ENCODE measurements around the gene GIMAP5. TPM values are rescaled to one million over a fixed set of nuclear protein-coding genes. Genes with fewer than 3 reads are reported as not detected.

The GIMAP5 gene
- total and polyA plus RNA-seq, 2 donors (not counting 1 experiment from before 2014, with no cell fraction given) = not detected

GRCh38 chr7:150754951-150755350, 17.7 kb downstream of the GIMAP5 start:
- Histone ChIP-seq H3K36me3 (ENCODE audit: control insufficient read depth, insufficient read depth, low read length) (no peaks in the 10 kb centered on the region), H3K27me3 (ENCODE audit: control insufficient read depth, insufficient read depth, low read length) (no peaks in the 10 kb centered on the region), H3K4me2 (ENCODE audit: extremely low read depth, insufficient read depth, low read length) (no peak overlapping the region), H3K9me3 (ENCODE audit: control insufficient read depth, insufficient read depth, low read depth, low read length) (no peaks in the 10 kb centered on the region), H4K20me1 (ENCODE audit: control insufficient read depth, extremely low read depth, insufficient read depth, low read length) (no peaks in the 10 kb centered on the region), H3K79me2 (ENCODE audit: control insufficient read depth, insufficient read depth, low read length) (no peaks in the 10 kb centered on the region), H2AFZ (ENCODE audit: low read length) (no peak overlapping the region), H3K4me3 (replicated peaks in 1 of 4; ENCODE audit: control extremely low read depth in 1 of 4, insufficient read depth in 1 of 4, low read depth in 3 of 4, low read length in 4 of 4) (no peak overlapping the region), H3K4me1 (ENCODE audit: control insufficient read depth, extremely low read depth, insufficient read depth, low read length) (no peaks in the 10 kb centered on the region), H3K27ac (ENCODE audit: insufficient read depth, low read length) (no peak overlapping the region), H3K9ac (ENCODE audit: insufficient read depth, low read length) (no peak overlapping the region)
- TF ChIP-seq, protein P1, sequence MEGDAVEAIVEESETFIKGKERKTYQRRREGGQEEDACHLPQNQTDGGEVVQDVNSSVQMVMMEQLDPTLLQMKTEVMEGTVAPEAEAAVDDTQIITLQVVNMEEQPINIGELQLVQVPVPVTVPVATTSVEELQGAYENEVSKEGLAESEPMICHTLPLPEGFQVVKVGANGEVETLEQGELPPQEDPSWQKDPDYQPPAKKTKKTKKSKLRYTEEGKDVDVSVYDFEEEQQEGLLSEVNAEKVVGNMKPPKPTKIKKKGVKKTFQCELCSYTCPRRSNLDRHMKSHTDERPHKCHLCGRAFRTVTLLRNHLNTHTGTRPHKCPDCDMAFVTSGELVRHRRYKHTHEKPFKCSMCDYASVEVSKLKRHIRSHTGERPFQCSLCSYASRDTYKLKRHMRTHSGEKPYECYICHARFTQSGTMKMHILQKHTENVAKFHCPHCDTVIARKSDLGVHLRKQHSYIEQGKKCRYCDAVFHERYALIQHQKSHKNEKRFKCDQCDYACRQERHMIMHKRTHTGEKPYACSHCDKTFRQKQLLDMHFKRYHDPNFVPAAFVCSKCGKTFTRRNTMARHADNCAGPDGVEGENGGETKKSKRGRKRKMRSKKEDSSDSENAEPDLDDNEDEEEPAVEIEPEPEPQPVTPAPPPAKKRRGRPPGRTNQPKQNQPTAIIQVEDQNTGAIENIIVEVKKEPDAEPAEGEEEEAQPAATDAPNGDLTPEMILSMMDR (conservative IDR thresholded peaks at IDR 0.05 in 1 of 2, IDR thresholded peaks at IDR 0.05 in 1 of 2; ENCODE audit: low read depth in 1 of 2, low read length in 2 of 2) = no peak
- TF ChIP-seq EZH2 (IDR thresholded peaks at IDR 0.05; ENCODE audit: low read length, missing control alignments) = no peak
- DNase-seq (ENCODE audit: low read depth in 2 of 2) = no peak

DNA sequence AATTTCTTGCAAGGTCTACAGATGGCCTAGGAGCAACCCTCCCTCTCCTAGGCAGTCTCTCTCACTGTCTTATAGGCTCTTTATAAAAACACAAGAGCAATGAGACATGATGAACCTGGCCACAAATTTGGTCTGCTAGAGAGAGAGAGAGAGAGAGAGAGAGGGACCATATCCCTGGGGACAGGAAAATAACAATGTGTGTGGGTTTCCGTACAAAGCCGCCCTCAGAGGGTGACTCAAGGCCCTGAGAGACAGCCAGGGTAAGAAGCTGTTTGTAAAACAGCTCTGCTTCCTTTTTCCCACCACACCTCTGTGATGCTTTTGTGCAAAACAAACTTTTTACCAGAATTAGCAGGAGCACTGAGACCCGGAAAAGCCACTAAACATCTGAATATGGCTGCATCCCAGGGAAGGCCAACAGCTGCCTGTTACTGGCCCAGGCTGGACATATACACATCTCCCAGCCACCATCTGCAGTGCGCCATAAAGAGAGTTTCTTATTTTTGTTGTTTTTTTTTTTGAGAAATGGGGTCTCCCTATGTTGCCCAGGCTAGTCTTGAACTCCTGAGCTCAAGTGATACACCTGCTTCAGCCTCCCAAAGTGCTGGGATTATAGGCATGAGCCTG, 18.4 kb downstream of the GIMAP5 start:
- no peak overlapping the region for H3K9ac ChIP-seq (ENCODE audit: insufficient read depth, low read length)
- H3K9me3 ChIP-seq (ENCODE audit: control insufficient read depth, insufficient read depth, low read depth, low read length) = no peaks in the 10 kb centered on the region
- DNase-seq (ENCODE audit: low read depth in 2 of 2) = no peak
- no peak overlapping the region for H3K4me2 ChIP-seq (ENCODE audit: extremely low read depth, insufficient read depth, low read length)
- H3K27me3 ChIP-seq (ENCODE audit: control insufficient read depth, insufficient read depth, low read length) = no peaks in the 10 kb centered on the region
- no peak overlapping the region for H2AFZ ChIP-seq (ENCODE audit: low read length)
- no peaks in the 10 kb centered on the region for H4K20me1 ChIP-seq (ENCODE audit: control insufficient read depth, extremely low read depth, insufficient read depth, low read length)
- H3K36me3 ChIP-seq (ENCODE audit: control insufficient read depth, insufficient read depth, low read length) = no peaks in the 10 kb centered on the region
- H3K4me1 ChIP-seq (ENCODE audit: control insufficient read depth, extremely low read depth, insufficient read depth, low read length) = no peaks in the 10 kb centered on the region
- TF ChIP-seq, protein P1 (conservative IDR thresholded peaks at IDR 0.05 in 1 of 2, IDR thresholded peaks at IDR 0.05 in 1 of 2; ENCODE audit: low read depth in 1 of 2, low read length in 2 of 2) = no peak
- TF ChIP-seq EZH2 (IDR thresholded peaks at IDR 0.05; ENCODE audit: low read length, missing control alignments) = no peak
- no peaks in the 10 kb centered on the region for H3K79me2 ChIP-seq (ENCODE audit: control insufficient read depth, insufficient read depth, low read length)
- no peak overlapping the region for H3K27ac ChIP-seq (ENCODE audit: insufficient read depth, low read length)
- H3K4me3 ChIP-seq (replicated peaks in 1 of 4; ENCODE audit: control extremely low read depth in 1 of 4, insufficient read depth in 1 of 4, low read depth in 3 of 4, low read length in 4 of 4) = no peak overlapping the region

DNA sequence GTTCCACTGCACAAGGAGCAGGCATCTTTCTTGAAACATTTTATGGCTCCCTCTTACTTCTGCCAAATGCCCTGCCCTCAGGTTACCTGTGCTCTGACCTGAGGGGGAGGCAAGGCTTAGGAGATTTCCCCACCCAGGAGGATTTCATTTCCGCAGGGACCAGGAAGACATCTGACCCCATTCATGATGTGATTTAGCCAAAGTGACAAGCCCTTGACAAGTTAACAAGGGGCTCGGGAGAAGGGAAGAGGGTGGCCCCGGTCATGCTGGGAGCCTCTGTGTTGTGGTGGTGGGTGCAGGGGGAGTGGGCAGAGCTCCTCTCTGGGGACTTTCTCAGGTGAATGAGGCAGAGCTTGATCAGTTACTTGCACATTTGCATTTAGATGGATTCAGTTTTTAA, 18.9 kb downstream of the GIMAP5 start:
- Histone ChIP-seq H3K27ac (ENCODE audit: insufficient read depth, low read length) (no peak overlapping the region), H3K9ac (ENCODE audit: insufficient read depth, low read length) (no peak overlapping the region), H4K20me1 (ENCODE audit: control insufficient read depth, extremely low read depth, insufficient read depth, low read length) (no peaks in the 10 kb centered on the region), H3K4me1 (ENCODE audit: control insufficient read depth, extremely low read depth, insufficient read depth, low read length) (no peaks in the 10 kb centered on the region), H3K9me3 (ENCODE audit: control insufficient read depth, insufficient read depth, low read depth, low read length) (no peaks in the 10 kb centered on the region), H3K27me3 (ENCODE audit: control insufficient read depth, insufficient read depth, low read length) (no peaks in the 10 kb centered on the region), H3K79me2 (ENCODE audit: control insufficient read depth, insufficient read depth, low read length) (no peaks in the 10 kb centered on the region), H2AFZ (ENCODE audit: low read length) (no peak overlapping the region), H3K4me3 (replicated peaks in 1 of 4; ENCODE audit: control extremely low read depth in 1 of 4, insufficient read depth in 1 of 4, low read depth in 3 of 4, low read length in 4 of 4) (no peak overlapping the region), H3K36me3 (ENCODE audit: control insufficient read depth, insufficient read depth, low read length) (no peaks in the 10 kb centered on the region), H3K4me2 (ENCODE audit: extremely low read depth, insufficient read depth, low read length) (no peak overlapping the region)
- TF ChIP-seq, protein P1 (conservative IDR thresholded peaks at IDR 0.05 in 1 of 2, IDR thresholded peaks at IDR 0.05 in 1 of 2; ENCODE audit: low read depth in 1 of 2, low read length in 2 of 2) = no peak
- TF ChIP-seq EZH2 (IDR thresholded peaks at IDR 0.05; ENCODE audit: low read length, missing control alignments) = no peak
- DNase-seq (ENCODE audit: low read depth in 2 of 2) = no peak

Measured in fibroblast of lung (primary cell).